HG02642 (cell line): ENCODE data around the gene ARHGAP22.

Experiments
- ATAC-seq: cut with Tn5 transposase; IDR thresholded peaks from one replicate; pipeline ENCODE4 v1.9.1; 2021; ENCODE audit warnings: mild to moderate bottlenecking; ENCODE audit not compliant: unreplicated experiment, poor library complexity

Gene ARHGAP22

GRCh38 chr10:48536916-48537890 lies 67.7 kb downstream of the ARHGAP22 start:
- no peak for ATAC-seq

- no peak for ATAC-seq
Measured at GRCh38 chr10:48536156-48536500, 68.7 kb downstream of the ARHGAP22 start.

GRCh38 chr10:48535416-48536155 lies 69.3 kb downstream of the ARHGAP22 start:
- ATAC-seq, result no peak

- ATAC-seq, result no peak
Measured at GRCh38 chr10:48533951-48534720, 70.7 kb downstream of the ARHGAP22 start.

- ATAC-seq, result no peak
Measured at GRCh38 chr10:48533540-48533939, 71.3 kb downstream of the ARHGAP22 start.

- ATAC-seq, result no peak
Measured at GRCh38 chr10:48531486-48531885, 73.4 kb downstream of the ARHGAP22 start.

GRCh38 chr10:48529331-48529730 lies 75.5 kb downstream of the ARHGAP22 start:
- ATAC-seq, result no peak

- ATAC-seq, result no peak
Measured at GRCh38 chr10:48527756-48528155, 77.1 kb downstream of the ARHGAP22 start.

- no peak for ATAC-seq
Measured at GRCh38 chr10:48526846-48527505, 77.9 kb downstream of the ARHGAP22 start.

GRCh38 chr10:48526011-48526821 lies 78.7 kb downstream of the ARHGAP22 start:
- no peak for ATAC-seq

- ATAC-seq, result no peak
Measured at GRCh38 chr10:48525113-48525512, 79.8 kb downstream of the ARHGAP22 start.

- ATAC-seq, result no peak
Measured at GRCh38 chr10:48523820-48524758, 80.8 kb downstream of the ARHGAP22 start.

- ATAC-seq, result no peak
Measured at GRCh38 chr10:48523212-48523819, 81.6 kb downstream of the ARHGAP22 start.

GRCh38 chr10:48522011-48522765 lies 82.7 kb downstream of the ARHGAP22 start:
- no peak for ATAC-seq

GRCh38 chr10:48520594-48520993 lies 84.3 kb downstream of the ARHGAP22 start:
- no peak for ATAC-seq

GRCh38 chr10:48520184-48520506 lies 84.7 kb downstream of the ARHGAP22 start:
- no peak for ATAC-seq

- no peak for ATAC-seq
Measured at GRCh38 chr10:48519481-48520183, 85.2 kb downstream of the ARHGAP22 start.
